ENCODE results near the gene DLG1. TPM values are rescaled to one million over a fixed set of nuclear protein-coding genes. Genes with fewer than 3 reads are reported as not detected.

Gene DLG1
- total and polyA plus RNA-seq, 2 donors (not counting 1 experiment from before 2014, with no cell fraction given) = 47.7 to 53.0 TPM

DNA sequence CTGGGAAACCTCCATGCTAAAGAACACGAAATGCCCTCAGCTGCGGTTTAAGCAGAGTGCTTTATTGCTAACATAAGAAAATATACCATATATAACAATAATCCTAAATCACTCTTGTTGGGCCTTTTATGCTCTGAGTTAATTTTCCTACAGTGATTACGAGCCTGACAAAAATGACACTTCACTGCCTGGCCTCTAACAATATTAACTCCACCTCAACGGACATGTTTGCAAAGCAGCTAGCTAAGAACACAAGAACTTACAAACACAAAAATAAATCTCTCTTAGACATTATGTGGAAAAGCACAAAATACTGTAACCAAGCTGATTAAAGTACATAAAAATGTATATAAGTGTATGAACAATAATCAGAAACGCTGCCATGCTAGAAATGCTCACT is 40.7 kb downstream of the DLG1 start:
- DNase-seq (ENCODE audit: low read depth in 2 of 2) = no peak
- TF ChIP-seq, protein P1, sequence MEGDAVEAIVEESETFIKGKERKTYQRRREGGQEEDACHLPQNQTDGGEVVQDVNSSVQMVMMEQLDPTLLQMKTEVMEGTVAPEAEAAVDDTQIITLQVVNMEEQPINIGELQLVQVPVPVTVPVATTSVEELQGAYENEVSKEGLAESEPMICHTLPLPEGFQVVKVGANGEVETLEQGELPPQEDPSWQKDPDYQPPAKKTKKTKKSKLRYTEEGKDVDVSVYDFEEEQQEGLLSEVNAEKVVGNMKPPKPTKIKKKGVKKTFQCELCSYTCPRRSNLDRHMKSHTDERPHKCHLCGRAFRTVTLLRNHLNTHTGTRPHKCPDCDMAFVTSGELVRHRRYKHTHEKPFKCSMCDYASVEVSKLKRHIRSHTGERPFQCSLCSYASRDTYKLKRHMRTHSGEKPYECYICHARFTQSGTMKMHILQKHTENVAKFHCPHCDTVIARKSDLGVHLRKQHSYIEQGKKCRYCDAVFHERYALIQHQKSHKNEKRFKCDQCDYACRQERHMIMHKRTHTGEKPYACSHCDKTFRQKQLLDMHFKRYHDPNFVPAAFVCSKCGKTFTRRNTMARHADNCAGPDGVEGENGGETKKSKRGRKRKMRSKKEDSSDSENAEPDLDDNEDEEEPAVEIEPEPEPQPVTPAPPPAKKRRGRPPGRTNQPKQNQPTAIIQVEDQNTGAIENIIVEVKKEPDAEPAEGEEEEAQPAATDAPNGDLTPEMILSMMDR (conservative IDR thresholded peaks at IDR 0.05 in 1 of 2, IDR thresholded peaks at IDR 0.05 in 1 of 2; ENCODE audit: low read depth in 1 of 2, low read length in 2 of 2) = no peak
- no peak for TF ChIP-seq EZH2 (IDR thresholded peaks at IDR 0.05; ENCODE audit: low read length, missing control alignments)
- Histone ChIP-seq H3K79me2 (ENCODE audit: control insufficient read depth, insufficient read depth, low read length) (peaks cover 31% of the 10 kb centered on the region), H4K20me1 (ENCODE audit: control insufficient read depth, extremely low read depth, insufficient read depth, low read length) (peaks cover 3% of the 10 kb centered on the region), H3K27ac (ENCODE audit: insufficient read depth, low read length) (no peak overlapping the region), H2AFZ (ENCODE audit: low read length) (no peak overlapping the region), H3K27me3 (ENCODE audit: control insufficient read depth, insufficient read depth, low read length) (no peaks in the 10 kb centered on the region), H3K9me3 (ENCODE audit: control insufficient read depth, insufficient read depth, low read depth, low read length) (no peaks in the 10 kb centered on the region), H3K4me2 (ENCODE audit: extremely low read depth, insufficient read depth, low read length) (no peak overlapping the region), H3K9ac (ENCODE audit: insufficient read depth, low read length) (no peak overlapping the region), H3K36me3 (ENCODE audit: control insufficient read depth, insufficient read depth, low read length) (no peaks in the 10 kb centered on the region), H3K4me1 (ENCODE audit: control insufficient read depth, extremely low read depth, insufficient read depth, low read length) (no peaks in the 10 kb centered on the region), H3K4me3 (replicated peaks in 1 of 4; ENCODE audit: control extremely low read depth in 1 of 4, insufficient read depth in 1 of 4, low read depth in 3 of 4, low read length in 4 of 4) (no peak overlapping the region)

DNA sequence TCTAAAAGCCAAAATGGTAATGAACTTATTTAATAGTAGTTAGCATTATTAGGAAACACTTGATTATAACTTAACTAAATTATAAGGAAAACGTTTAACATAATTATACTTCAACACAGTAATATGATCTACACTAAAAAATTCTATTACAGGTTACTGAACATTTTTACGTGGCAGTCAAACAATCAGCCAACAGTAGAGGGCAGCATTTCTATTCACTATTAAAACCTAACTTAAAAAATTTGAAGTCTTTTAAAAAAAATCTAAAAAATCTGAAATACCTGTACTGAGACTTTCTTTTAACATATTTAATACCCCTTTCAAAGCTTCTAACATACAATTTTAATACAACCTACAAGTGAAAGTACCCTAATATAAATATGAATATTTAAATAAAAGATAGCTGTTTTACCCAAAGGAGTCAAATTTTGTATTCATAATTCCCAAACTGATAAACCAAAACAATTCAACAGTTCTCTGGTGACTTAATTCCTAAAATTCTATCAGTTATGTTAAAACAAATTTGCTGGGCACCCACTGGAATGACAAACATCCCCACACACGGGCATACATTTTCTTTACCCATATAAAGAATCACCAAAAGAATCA is 41.5 kb downstream of the DLG1 start:
- peak; percentile 49 to 73 for DNase-seq (ENCODE audit: low read depth in 2 of 2)
- Histone ChIP-seq H3K36me3 (ENCODE audit: control insufficient read depth, insufficient read depth, low read length) (no peaks in the 10 kb centered on the region), H3K79me2 (ENCODE audit: control insufficient read depth, insufficient read depth, low read length) (peaks cover 34% of the 10 kb centered on the region), H3K9ac (ENCODE audit: insufficient read depth, low read length) (no peak overlapping the region), H4K20me1 (ENCODE audit: control insufficient read depth, extremely low read depth, insufficient read depth, low read length) (peaks cover 3% of the 10 kb centered on the region), H3K27ac (ENCODE audit: insufficient read depth, low read length) (no peak overlapping the region), H3K4me2 (ENCODE audit: extremely low read depth, insufficient read depth, low read length) (no peak overlapping the region), H3K4me3 (replicated peaks in 1 of 4; ENCODE audit: control extremely low read depth in 1 of 4, insufficient read depth in 1 of 4, low read depth in 3 of 4, low read length in 4 of 4) (no peak overlapping the region), H3K4me1 (ENCODE audit: control insufficient read depth, extremely low read depth, insufficient read depth, low read length) (no peaks in the 10 kb centered on the region), H3K27me3 (ENCODE audit: control insufficient read depth, insufficient read depth, low read length) (no peaks in the 10 kb centered on the region), H3K9me3 (ENCODE audit: control insufficient read depth, insufficient read depth, low read depth, low read length) (no peaks in the 10 kb centered on the region), H2AFZ (ENCODE audit: low read length) (no peak overlapping the region)
- TF ChIP-seq EZH2 (IDR thresholded peaks at IDR 0.05; ENCODE audit: low read length, missing control alignments) = no peak
- TF ChIP-seq, protein P1 (conservative IDR thresholded peaks at IDR 0.05 in 1 of 2, IDR thresholded peaks at IDR 0.05 in 1 of 2; ENCODE audit: low read depth in 1 of 2, low read length in 2 of 2) = peak; percentile 50 to 62

DNA sequence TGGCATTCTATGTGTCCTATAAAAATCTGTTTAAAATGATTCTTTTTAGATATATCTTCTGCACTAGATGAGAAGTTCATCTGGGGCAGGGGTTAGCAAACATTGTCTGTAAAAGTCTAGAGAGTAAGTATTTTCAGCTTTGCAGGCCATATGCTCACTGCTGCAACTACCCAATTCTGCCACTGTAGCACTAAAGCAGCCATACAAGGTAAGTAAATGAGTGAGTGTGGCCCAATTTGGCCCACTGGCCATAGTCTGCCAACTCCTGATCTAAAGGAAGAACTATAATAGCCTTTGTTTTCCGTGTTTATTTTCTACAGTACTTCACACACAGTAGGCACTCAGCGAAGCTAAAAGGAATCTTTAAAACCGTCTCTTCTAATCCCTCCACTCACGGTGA is 42.3 kb downstream of the DLG1 start:
- H3K4me1 ChIP-seq (ENCODE audit: control insufficient read depth, extremely low read depth, insufficient read depth, low read length) = no peaks in the 10 kb centered on the region
- TF ChIP-seq, protein P1 (conservative IDR thresholded peaks at IDR 0.05 in 1 of 2, IDR thresholded peaks at IDR 0.05 in 1 of 2; ENCODE audit: low read depth in 1 of 2, low read length in 2 of 2) = no peak
- no peak for TF ChIP-seq EZH2 (IDR thresholded peaks at IDR 0.05; ENCODE audit: low read length, missing control alignments)
- no peak overlapping the region for H3K27ac ChIP-seq (ENCODE audit: insufficient read depth, low read length)
- peaks cover 39% of the 10 kb centered on the region for H3K79me2 ChIP-seq (ENCODE audit: control insufficient read depth, insufficient read depth, low read length)
- no peak overlapping the region for H3K9ac ChIP-seq (ENCODE audit: insufficient read depth, low read length)
- H3K4me3 ChIP-seq (replicated peaks in 1 of 4; ENCODE audit: control extremely low read depth in 1 of 4, insufficient read depth in 1 of 4, low read depth in 3 of 4, low read length in 4 of 4) = no peak overlapping the region
- H3K36me3 ChIP-seq (ENCODE audit: control insufficient read depth, insufficient read depth, low read length) = no peaks in the 10 kb centered on the region
- no peak for DNase-seq (ENCODE audit: low read depth in 2 of 2)
- no peaks in the 10 kb centered on the region for H3K9me3 ChIP-seq (ENCODE audit: control insufficient read depth, insufficient read depth, low read depth, low read length)
- no peaks in the 10 kb centered on the region for H3K27me3 ChIP-seq (ENCODE audit: control insufficient read depth, insufficient read depth, low read length)
- no peak overlapping the region for H2AFZ ChIP-seq (ENCODE audit: low read length)
- peaks cover 1% of the 10 kb centered on the region for H4K20me1 ChIP-seq (ENCODE audit: control insufficient read depth, extremely low read depth, insufficient read depth, low read length)
- H3K4me2 ChIP-seq (ENCODE audit: extremely low read depth, insufficient read depth, low read length) = no peak overlapping the region

All from fibroblast of lung (primary cell).